ENCODE results near the gene STYXL1.
"Not testable (repeated sequence)": the region's sequence is repeated elsewhere in the genome, so short reads cannot be mapped to it uniquely, and the experiment has no call there.

The STYXL1 gene

GRCh38 chr7:76065016-76065612 is 17.3 kb upstream of the STYXL1 start:
- no peak for DNase-seq

GRCh38 chr7:76064208-76064970 is 16.6 kb upstream of the STYXL1 start:
- no peak for DNase-seq

- DNase-seq: no peak
Measured at GRCh38 chr7:76063525-76063924, 15.7 kb upstream of the STYXL1 start.

DNA sequence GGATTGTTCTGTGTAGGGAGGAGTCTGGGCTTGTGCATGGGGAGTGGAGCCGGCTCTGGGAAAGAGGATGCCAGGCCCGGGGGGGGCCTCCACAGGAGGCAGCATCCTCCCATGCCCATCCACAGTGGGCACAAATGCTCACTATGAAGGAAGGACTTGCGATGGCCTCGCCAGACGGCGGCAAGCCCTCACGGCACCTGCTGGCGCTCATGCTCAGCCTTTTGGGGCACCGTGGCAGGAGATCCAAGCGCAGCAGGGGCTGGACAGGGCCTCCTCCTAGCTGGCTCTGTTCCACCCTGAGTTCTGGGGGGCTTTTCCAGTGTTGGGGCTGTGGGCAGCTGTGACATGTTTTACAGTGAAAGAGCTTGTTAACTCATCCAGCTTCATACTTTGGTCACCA is 15.3 kb upstream of the STYXL1 start:
- DNase-seq: no peak

DNA sequence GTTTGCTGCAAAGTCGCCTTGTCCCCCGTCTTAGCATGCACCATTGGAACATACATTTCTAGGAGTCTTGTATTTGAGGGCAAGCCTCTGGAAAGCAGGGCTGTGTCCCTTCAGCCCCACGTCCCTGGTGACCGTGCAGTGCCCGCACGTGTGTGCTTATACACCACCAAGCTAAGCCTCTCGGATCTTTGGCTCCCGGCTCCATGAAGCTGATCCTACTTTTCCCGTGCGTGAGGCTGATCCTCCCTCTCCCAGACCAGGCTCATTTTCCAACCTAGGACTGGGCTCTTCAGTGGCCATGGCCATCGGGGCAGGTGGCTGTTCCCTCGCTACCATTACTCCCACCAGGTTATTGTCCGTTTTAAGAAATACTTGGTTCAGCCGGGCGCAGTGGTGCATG is 14.5 kb upstream of the STYXL1 start:
- DNase-seq: no peak

- DNase-seq: no peak
Measured at GRCh38 chr7:76060842-76061241, 13.0 kb upstream of the STYXL1 start.

GRCh38 chr7:76058745-76059144 is 10.9 kb upstream of the STYXL1 start:
- not testable (repeated sequence) for DNase-seq

GRCh38 chr7:76057813-76058145 is 10.0 kb upstream of the STYXL1 start:
- no peak for DNase-seq

GRCh38 chr7:76057103-76057812 is 9.5 kb upstream of the STYXL1 start:
- no peak for DNase-seq

DNA sequence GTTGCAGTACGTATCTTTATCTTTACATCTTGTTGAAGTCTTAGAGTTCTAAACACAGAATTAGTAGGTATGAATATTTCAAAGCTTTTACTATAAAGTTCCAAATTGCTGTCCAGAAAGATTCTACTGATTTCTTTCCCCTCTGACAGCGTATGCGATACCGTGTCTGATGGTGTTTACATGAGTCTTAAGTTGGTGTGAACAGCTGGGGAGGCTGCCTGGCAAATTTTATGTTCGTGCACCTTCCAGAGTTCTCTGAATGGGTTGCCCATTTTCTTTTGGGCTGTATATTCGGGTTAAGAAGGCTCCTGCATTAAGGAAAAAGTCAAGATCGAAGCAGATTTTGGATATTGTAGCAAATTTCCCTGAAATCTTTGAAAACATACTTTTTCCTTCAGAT is 8.4 kb upstream of the STYXL1 start:
- no peak for DNase-seq

DNA sequence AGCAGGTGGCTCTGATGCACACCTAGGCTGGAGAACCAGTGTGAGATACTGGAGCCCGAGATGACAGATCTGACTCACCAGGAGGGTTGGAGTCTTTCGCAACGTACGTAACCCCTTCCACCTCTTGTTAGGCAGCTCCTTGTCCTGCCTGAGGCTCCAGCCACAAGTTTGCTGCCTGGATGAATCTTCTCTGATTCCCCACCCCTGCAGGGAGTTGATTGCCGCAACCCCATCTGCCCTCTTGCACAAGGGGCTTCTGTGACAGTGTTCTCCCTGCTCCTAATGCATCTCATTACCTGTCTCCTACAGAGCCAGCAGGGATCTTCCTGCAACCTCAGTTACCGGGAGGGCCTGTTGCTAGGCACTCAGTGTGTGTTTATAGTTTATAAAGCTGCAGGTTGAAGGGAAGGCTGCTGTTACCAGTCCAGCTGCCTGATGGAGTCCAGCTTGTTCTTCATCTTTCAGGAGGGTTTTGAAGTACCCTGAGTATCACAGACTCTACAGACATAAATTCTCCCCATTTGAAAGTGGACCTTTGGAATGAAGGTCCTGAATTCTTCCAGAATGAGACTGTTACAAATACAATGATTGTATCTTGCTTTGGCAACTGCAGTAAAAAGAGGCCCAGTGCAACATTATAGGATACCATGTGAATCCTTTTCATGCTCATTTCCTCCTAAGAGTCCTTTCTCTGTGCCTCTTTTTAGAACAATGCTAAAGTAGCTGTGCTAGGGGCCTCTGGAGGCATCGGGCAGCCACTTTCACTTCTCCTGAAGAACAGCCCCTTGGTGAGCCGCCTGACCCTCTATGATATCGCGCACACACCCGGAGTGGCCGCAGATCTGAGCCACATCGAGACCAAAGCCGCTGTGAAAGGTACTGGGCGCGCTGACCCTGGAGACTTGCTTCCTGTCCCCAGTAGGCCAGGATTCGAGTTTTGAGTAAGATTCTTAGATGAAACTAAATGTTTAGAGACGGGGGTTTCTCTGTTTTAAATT is 6.6 kb upstream of the STYXL1 start:
- no peak for DNase-seq

DNA sequence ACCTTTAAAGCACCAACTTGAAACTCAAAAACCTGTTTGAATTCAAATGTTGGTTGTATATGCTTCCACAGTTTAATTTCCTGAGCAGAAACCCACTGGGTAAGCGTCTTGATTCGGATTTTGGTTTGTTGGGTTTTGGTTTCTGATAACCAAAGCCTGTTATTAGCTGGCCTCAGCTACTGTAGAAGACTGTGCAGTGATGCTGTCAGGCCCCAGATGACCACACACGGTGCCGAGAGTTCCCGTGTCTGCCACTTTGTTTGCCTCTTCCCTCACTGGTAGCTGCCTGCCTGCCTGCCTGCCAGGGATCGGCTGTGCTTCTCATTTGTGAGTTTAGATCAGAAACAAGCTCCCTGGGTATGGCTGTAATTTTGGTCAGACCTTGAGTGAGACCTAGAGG is 5.7 kb upstream of the STYXL1 start:
- no peak for DNase-seq

DNA sequence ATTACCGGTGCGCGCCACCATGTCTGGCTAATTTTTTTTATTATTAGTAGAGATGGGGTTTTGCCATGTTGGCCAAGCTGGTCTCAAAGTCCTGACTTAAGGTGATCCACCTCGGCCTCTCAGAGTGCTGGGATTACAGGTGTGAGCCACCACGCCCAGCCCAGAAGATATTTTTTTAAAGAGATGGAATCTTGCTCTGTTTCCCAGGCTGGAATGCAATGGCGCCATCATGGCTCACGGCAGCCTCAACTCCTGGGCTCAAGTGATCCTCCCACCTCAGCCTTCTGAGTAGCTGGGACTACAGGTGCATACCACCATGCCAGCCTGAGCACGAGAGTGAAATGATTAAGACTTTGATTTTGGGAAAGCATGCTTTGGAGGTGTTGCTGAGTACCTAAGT is 4.9 kb upstream of the STYXL1 start:
- DNase-seq: not testable (repeated sequence)

DNA sequence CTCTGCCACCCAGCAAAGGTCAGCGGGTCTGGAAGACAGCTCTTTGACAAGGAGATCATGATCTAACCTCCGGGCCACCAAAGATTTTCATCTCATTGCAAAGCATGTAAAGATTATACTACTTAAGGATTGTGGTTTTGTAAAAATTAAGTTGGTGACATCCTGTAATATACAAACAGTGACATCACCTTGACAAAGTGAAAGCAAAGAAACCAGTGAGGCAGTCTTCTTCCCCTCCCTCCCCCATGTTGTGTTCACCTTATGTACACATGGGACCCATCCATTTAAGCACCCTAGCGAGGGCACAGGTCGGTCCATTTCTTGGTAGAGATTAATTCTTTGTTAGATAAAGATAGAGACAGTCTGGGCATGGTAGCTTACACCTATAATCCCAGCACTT is 4.0 kb upstream of the STYXL1 start:
- DNase-seq: no peak

GRCh38 chr7:76050545-76050944 is 2.7 kb upstream of the STYXL1 start:
- no peak for DNase-seq

- DNase-seq: no peak
Measured at GRCh38 chr7:76049295-76049694, 1.5 kb upstream of the STYXL1 start.

DNA sequence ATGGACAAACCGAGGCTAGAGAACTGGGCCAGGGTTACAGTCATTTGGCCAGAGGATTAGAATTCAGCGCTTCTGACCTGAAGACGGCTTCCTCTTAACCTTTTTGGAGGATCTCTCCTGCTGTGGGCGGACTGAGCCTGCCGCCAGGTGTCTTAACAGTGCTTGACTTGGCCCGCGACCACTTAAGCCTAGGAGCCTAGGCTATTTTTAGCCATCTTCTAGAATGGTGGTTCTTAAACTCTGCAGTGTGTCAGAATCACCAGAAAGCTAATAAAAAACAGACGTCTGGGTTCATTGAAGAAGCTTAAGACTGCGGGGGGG is 828 bp upstream of the STYXL1 start:
- DNase-seq: peak; percentile 77

DNA sequence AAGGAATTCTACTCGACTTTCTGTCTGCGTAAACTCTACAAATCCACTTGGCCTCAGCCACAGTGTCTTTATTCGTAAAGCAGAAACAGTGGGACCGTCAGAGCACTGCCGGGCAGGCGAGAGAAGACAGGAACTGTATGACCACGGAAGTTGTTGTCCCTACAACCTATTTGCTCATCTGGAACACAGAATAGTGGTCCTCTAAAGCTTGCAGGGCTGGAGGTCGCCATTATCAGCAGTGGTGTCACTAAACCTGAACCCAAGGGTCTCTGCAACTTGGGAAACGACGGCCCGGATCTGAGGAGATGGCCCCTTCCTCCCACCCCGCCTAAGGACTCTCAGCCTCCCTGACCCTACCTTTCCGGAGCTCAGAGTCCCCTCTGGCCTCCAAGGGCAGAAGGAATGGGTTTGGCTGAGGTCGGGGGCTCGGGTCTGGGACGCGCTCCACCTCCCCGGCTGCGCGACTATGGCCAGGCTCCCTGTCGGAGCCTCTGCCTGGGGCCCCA is 442 bp downstream of the STYXL1 start:
- no peak for DNase-seq

DNA sequence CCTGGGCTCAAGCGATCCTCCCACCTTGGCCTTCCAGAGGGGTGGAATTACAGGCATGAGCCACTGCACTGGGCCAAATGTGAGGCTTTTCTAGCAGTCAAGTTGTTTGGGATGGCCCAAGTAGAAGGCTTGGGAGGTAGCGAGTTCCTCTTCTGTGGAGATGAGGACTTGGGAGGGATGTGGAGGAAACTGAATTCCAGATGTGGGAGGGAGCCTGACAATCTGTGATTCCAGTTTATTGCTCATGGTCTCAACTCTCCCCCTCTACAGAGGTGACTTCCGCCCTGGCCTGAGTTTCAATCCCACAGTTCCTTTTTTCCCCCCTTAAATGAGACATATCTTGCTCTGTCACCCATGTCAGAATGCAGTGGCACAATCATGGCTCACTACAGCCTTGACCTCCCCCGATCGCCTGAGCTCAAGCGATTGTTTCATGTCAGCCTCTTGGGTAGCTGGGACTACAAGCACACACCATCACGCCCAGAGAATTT is 3.4 kb downstream of the STYXL1 start:
- no peak for DNase-seq

- DNase-seq: no peak
Measured at GRCh38 chr7:76040126-76040525, 7.7 kb downstream of the STYXL1 start.

- no peak for DNase-seq
Measured at GRCh38 chr7:76037310-76037709, 10.5 kb downstream of the STYXL1 start.

GRCh38 chr7:76031964-76032363 is 15.8 kb downstream of the STYXL1 start:
- no peak for DNase-seq

DNA sequence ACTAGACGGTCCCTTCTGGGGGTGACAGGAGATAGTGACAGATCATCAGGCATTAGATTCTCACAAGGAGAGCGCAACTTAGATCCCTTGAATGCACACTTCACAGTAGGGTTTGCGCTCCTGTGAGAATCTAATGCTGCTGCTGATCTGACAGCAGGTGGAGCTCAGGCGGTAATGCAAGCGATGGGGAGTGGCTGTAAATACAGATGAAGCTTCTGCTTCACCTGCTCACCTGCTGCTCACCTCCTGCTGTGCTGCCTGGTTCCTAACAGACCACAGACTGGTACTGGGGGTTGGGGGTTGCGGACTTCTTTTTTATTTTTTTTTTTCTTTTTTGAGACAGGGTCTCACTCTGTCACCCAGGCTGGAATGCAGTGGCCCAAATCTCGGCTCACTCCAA is 18.1 kb downstream of the STYXL1 start:
- peak; percentile 23 for DNase-seq

Data from RPMI8226 (cell line).